ENCODE measurements around the gene IMMP2L. TPM values are rescaled to one million over a fixed set of nuclear protein-coding genes. Genes with fewer than 3 reads are reported as not detected.
A peak's percentile ranks its signal among the peaks of the same experiment; 100 is the strongest.

The IMMP2L gene
- total RNA-seq, 1 donor from 2014 or later = 17.1 TPM

DNA sequence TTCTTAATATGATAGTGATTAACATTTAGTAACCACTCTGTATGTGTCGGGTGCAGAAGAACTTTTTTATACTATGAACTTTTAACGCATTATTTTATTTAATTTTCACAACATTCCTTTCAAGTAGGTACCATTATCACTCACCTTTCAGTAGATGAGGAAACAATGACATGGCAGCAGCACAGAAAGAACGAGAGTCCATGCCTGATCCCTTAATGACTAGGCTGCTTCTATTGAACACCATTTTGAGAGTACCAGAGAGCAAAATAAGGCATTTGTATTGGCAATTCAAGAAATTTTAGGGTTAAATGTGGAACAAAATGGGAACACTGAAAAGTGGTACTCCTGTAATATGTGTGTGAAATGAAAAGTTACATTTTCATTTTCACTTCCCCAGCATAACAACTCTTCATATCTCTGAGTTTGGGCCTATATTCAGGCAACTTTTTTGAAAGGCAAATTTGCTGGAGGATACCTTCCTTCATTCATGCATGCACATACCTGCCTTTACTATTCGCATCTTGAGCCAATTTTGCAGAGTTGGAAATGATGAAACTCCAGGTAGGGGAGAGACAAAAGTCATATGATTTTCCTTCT is 458.5 kb downstream of the IMMP2L start:
- ATAC-seq (no peak), DNase-seq (no peak)
- intact Hi-C loops (cut with micrococcal nuclease) = no loop called here

DNA sequence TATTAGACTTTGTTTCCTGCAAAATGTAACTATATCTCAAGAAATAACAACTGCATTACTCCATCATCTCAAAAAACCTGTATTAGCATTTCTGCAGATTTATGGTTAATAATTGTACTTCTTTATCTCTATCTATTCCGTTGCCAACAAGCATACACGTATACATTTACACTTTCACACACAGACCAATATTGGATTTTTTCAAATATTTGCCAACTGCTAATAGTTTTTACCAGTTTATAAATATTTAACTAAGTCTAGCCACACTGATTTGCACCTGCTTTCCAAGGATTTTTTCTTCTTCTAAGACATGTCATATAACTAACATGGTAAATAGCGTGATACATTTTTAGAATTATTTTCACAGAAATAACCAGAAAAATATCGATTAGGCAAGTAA is 459.2 kb downstream of the IMMP2L start:
- intact Hi-C loops (cut with micrococcal nuclease) = no loop called here
- DNase-seq (no peak), ATAC-seq (no peak)

DNA sequence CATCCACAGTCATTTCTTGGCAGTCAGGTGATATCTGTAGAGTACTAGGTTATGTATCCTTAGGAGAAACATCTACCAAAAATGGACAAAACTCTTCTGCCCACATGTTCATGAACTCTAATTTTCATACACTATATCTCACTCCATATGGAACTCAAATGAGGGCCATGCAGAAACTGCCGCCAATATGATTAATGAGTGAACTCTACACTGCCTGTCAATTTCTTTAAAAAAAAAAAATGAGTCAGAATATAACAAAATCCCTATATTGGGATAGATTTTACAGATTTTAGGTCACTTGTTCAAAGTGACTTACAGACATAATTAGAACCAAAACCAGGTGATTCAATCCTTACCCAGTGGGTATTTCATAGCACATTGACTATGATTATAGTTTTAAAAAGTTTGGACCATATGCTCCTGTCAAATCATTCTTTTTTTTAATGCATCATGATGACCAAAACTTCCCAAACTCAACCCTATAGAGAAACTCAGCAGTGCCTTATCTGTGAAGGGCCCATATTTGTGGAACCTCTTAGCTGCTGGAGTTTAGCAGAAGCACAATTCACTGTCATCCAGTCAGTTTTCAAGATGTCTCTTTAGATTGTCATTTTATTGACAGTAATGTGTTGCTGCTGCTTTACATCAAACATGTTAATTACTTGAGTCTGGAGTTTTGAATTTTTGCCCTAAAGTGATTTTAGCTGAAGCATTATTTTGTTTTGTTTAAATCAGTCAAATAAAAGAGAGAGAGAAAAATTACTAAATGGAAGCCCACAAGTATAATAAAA is 460.2 kb downstream of the IMMP2L start:
- ATAC-seq (no peak), DNase-seq (no peak)
- intact Hi-C loops (cut with micrococcal nuclease) = no loop called here

DNA sequence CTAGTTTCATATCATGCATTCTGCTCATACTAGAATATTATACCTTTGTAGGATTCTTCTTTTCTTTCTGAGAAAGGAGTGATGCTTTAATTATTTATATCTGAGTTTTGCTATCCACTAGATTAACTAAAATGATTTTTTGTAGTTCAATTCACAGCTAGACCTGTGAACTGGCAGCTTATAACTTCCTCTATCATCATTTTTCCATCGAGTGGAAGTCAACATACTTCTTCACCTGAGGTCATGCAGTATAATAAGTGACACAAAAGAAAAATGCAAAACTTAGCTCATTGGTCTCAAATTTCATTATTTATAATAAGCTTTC is 463.4 kb downstream of the IMMP2L start:
- DNase-seq (no peak), ATAC-seq (no peak)
- intact Hi-C loops (cut with micrococcal nuclease) = loop anchor here (5.0 to 10.0 kb wide), 2 partner anchors 388 to 636 kb away; no protein-coding TSS in a partner anchor

DNA sequence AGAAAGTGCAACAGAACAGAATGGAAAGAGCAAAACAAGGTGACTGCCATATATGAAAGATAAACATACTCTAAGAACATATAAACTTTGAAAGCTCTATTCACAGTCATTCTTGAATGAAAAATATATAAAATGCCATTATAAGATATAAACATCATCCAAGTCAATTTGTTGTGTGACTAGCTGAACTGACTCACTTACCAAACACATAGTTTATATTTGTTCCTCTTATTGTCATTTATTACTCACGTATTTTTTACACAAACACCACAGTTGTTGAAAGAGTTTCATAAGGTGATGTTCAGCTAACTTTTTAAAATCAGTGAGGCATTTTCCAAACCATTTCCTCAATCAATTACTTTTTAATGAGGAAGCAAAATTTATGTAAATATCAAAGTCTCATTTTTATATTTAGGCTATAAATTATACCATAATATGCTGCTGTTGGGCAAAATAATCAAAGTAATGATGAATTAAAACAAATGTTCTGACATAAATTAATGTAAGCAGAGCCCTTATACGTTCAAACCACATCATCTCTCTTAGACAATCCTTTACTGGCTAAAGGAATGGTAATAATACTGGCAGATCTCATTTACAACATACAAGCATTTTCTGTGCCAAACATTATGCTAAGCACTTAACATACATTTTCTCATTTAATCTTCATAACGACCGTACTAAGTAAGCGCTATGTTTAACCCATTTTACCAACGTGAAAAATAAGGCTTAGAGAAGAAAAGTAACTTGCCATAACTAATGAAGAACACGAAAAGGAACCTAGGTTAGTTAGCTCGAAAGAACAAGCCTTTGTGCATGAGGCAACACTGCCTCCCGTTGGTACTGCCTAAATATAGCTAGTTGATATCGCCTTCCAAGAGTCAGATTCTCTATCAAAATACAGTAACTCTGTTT is 464.0 kb downstream of the IMMP2L start:
- ATAC-seq (peak; percentile 72), DNase-seq (no peak)
- intact Hi-C loops (cut with micrococcal nuclease) = loop anchor here (5.0 to 10.0 kb wide), 2 partner anchors 389 to 637 kb away; no protein-coding TSS in a partner anchor

DNA sequence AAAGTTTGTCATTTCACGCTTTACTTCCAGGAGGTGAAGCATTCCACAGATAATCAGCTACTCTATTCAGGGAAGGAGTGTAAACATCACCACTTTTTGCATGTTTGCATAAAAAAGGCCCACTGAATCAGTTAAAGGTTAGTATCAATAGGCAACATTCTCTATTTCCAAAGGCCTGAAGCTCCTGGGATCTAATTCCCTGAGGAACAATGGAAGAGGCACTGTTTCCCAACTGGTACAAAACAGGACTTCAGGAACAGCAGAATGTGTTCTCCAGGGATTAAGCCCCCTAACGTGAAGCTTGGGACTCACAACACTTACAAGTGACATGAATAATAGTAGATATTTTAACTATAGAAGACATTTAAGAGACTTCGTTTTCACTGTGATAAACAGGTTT is 465.3 kb downstream of the IMMP2L start:
- ATAC-seq (no peak), DNase-seq (no peak)
- intact Hi-C loops (cut with micrococcal nuclease) = loop anchor here (5.0 to 10.0 kb wide), 2 partner anchors 390 to 638 kb away; no protein-coding TSS in a partner anchor

DNA sequence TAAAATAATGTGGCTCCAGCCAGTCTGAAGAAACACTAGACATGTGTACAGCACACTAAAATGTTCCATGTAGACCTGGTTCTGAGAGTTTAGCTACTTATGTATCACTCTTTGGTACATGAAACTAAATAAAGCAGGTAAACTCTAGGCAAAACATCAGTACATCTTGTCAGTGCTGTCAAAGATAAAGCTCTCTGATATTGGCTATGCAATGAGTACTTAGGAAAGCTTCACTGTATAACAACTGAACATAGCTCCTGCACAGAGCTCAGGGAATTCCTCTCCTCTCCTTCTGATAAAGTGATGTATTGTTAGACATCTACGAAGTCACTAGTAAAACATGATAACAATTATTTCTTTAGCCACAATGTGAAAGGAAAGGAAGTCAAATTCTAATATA is 467.9 kb downstream of the IMMP2L start:
- intact Hi-C loops (cut with micrococcal nuclease) = loop anchor here (10.0 kb wide), 1 partner anchor 640 kb away; no protein-coding TSS in a partner anchor
- DNase-seq (no peak), ATAC-seq (no peak)

DNA sequence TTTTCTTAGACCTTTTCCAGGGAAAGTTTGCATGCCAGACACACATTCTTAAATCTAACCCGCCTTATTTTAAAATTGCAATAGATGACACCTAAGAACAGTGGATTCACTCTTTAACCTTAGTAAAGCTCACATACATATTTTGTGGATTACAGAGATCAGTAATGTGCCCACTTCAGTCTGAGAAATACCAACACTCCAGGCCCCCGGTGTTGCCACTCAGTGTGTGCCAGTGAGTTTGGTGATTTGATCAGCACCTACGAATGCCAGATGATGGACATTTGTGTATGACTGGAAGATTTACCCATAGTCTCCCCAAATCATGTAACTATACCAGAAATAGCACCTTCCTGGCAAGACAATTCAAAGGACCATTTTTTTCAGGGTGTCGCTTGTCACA is 468.8 kb downstream of the IMMP2L start:
- intact Hi-C loops (cut with micrococcal nuclease) = loop anchor here (10.0 kb wide), 1 partner anchor 641 kb away; no protein-coding TSS in a partner anchor
- ATAC-seq (no peak), DNase-seq (no peak)

DNA sequence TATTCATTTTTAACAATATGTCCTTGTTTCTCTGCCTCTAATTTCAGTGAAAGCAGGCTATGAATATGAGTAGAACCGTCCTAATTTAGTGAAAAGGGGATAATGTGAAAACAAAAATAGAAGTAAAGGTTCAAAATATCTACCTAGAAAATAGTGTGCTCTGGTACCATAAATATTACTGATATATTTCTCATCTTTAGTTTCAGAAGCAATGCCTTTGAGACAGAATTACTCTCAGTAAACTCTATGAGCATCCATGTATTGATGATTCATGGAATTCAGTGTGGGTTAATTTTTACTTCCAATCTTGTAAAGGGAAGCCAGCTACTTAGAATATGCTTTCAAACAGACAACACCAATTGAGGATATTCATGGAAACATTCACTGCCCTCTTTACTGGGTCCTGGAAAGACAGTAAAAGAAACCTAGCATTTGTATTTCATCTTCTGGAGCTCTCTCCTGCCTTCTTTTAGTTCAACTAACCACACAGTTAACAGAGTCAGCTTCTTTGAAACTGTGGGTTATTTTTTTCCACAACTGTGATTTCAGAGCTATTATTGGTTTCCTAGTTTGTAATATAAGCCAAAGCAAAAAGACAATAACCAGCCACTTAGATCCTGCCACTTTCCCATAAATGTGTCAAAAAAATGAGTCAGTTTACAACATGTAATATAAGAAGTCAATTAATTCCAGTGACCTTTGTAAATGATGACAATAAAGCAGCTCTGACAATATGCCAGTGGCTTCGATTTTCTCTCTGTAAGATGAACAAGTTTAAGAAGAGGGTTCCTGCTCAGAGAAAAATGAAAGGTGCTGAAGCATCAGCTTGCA is 469.7 kb downstream of the IMMP2L start:
- intact Hi-C loops (cut with micrococcal nuclease) = loop anchor here (10.0 kb wide), 1 partner anchor 642 kb away; no protein-coding TSS in a partner anchor
- no peak for ATAC-seq

DNA sequence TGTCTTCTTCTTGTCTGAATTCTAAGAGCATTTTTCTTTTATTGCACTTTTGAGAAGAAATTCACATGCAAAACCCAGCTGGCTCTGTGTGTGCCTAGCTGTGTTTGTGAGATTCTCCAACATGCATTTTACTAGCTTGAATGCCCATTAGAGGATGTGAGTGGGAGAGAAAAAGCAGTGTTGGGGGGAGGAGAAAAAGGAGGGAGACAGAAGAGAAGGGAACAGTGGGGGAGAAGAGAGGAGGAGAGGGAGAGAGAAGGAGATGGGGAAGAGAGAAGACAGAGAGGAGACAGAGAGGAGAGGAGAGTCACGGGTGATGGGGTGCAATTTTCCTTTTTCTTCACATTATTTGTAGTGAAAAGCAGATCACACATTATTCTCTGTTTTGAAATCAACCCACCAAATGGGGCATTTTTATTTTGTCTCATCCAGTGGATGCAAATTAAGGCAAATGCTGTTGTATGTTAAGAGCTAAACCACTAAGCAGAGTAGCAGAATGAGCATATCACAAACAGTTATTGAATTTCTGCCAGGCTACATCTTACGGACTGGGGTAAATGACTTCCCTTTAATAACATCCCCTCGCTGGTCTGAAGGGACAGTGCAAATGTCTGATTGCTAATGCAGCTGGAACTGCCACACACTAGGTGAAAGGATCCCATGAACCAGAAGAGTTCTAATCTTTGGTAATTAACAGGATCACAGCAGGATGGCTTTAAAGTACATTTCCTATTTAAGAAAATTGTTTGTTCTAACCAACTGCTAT is 470.5 kb downstream of the IMMP2L start:
- DNase-seq = no peak
- intact Hi-C loops (cut with micrococcal nuclease) = loop anchor here (10.0 kb wide), 1 partner anchor 643 kb away; no protein-coding TSS in a partner anchor
- peak; percentile 43 for ATAC-seq

More for the DNA sequence above, 469.7 kb downstream of the IMMP2L start:
- DNase-seq = no peak

DNA sequence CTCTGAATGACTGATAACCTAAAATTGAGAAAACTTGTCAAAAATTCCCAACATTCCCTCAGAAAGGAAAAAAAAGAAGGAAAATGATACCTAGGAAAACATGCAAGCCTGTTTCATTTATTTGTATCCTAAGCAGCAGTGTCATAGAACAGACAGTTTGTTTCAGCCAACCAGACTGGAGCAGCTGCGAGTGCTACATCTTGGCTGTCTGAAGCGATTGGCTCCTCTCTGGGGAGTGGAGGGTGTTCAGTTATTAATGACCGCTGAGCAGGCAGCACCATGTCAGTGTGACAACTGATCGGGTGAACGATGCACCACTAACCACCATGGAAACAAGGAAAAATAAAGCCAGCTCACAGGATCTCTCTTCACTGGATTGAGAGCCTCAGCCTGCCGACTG is 471.4 kb downstream of the IMMP2L start, which contains the start of gene LRRN3:
TSS of gene LRRN3 (plus strand) at position 282 of the 400 bp plus-strand sequence. CDS start 31,646 bp downstream, outside the sequence.
- ATAC-seq = peak; percentile 99
- intact Hi-C loops (cut with micrococcal nuclease) = loop anchor here (10.0 kb wide), 1 partner anchor 644 kb away; no protein-coding TSS in a partner anchor
- DNase-seq = peak; percentile 47

DNA sequence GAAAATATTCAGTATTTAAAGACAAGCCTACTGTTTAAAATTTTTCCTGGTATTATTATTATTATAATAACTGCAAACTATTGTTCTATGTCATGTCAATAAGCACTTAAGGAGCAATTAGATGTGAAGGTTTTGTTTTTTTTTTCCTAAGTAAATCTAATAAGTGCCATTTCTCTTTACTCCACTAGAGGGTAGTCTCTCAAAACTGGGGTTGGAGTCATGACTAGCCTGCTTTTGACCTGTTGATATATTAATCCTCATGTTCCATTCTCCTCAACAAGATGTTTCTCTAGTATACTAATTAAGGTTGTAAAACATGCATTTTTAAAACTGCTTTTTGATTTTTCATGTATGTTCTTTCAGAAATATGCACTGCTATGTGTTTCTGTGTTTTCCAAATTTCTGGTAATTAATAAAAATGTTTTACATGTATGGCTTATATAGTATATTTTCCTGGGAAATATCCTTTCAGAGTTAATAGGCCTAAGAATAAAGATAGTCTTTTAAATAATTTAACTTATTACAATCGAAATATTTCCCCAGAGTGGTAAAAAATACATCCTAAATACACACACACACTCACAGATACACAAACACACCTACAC is 472.4 kb downstream of the IMMP2L start:
- DNase-seq (no peak), ATAC-seq (peak; percentile 70)
- intact Hi-C loops (cut with micrococcal nuclease) = loop anchor here (10.0 kb wide), 1 partner anchor 645 kb away; no protein-coding TSS in a partner anchor

DNA sequence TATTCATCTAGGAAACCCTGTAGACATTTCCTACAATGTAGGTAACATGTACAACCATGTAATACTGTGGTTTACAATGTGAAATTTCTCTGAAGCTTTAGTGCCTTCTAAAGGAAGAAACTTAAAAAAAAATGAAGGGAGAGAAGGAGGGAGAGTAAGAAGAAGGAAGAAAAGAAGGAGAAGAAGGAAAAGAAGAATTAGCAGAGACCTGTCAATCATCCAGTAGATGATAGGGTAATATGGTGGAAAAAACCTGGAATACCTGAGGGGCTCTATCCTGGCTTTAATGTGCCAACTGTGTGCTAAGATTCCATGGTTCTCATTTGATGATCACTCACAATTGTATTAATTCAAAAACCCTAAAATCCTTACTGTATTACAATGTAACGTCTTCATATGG is 474.0 kb downstream of the IMMP2L start:
- ATAC-seq (no peak), DNase-seq (no peak)
- intact Hi-C loops (cut with micrococcal nuclease) = no loop called here

DNA sequence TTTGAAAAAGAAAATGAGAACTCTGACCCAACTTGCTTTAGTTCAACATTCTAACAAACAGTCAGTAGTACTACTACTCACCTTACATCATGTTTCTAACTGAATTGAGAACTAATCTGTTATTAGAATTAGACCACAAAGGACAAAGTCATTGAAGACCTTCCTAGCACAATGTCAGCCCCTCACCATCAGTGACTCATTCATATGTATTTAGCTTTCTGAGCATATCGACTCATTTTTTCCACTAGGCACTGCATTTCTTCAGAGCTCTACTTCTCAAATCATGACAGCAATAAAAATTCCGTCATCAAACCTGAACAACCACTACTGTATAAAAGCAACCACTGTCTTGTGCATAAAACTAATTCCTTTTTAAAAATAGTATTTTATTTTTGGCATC is 475.8 kb downstream of the IMMP2L start:
- intact Hi-C loops (cut with micrococcal nuclease) = no loop called here
- DNase-seq (no peak), ATAC-seq (no peak)

DNA sequence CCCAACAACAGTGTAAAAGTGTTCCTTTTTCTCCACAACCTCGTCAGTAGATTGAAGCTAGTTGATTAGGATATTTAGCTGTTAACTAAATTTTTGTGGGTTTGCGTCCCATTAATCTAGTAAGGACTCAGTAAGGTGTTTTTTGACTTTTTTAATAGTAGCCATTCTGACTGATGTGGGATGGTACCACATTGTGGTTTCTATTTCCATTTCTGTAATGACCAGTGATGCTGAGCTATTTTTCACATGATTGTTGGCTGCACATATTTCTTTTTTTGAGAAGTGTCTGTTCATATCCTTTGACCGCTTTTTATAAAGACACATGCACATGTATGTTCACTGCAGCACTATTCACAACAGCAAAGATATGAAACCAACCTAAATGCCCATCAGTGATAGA is 476.9 kb downstream of the IMMP2L start:
- no peak for ATAC-seq
- intact Hi-C loops (cut with micrococcal nuclease) = no loop called here
- no peak for DNase-seq

DNA sequence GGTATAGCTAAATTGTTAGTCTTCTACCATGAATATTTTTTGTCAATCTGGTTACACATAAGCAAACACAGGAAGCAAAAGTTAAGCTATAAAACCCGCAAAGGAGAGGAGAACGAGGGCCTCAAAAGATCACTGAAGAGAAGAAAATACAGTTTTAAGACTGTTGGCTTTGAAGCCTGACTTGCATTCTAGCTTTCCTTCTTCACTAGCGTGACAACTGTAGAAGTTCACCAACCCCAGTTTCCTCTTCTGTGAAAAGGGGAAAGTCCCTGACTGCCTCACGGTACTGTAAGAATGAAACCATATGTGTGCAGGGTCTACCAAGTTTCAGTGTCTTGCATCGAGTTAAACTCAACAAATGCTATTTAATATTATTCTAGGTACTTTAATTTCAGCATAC is 478.9 kb downstream of the IMMP2L start:
- no peak for ATAC-seq
- intact Hi-C loops (cut with micrococcal nuclease) = no loop called here
- no peak for DNase-seq

DNA sequence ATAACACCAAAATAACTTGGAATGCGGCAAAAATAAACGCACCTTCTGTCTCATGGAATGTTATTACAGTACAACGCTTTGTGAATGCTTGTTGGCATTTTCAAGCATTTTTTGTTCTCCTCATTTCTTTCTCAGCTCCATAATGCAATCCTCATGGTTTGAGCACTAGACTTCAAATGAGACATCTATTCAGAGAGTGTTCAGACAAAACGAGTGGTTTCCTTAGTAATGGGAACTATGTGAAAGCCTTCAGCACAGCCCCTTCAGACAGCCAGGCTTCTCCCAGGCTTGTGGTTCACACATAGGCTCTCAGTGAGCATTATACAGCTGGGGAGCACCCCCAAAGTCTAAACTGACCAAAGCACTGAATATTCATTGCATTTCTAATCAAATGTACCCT is 479.9 kb downstream of the IMMP2L start:
- DNase-seq (no peak), ATAC-seq (no peak)
- intact Hi-C loops (cut with micrococcal nuclease) = no loop called here

All from left ventricle myocardium superior (tissue), 1 donor.